ENCODE results near the gene UNC13B.

Gene UNC13B

GRCh38 chr9:35279946-35280345 lies 118.1 kb downstream of the UNC13B start:
- DNase-seq: no peak

DNA sequence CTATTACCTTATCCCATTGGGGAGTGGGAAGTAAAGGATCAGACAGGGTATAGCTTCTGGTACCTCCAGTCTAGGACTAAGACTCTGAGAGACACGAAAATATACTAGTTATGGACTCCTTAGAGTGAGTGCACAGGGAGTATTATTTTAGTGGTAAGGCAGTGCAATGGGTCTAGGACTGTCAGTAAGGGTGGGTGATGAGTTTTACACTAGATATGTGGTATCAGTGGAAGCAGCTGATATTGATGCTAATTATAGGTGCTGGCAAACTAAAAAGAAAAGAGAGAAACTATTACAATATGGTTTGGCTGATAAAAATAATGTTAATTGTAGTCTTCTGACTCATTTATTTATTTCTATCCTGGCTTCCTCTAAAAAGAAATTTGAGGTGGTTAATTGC lies 118.6 kb downstream of the UNC13B start:
- DNase-seq: no peak

DNA sequence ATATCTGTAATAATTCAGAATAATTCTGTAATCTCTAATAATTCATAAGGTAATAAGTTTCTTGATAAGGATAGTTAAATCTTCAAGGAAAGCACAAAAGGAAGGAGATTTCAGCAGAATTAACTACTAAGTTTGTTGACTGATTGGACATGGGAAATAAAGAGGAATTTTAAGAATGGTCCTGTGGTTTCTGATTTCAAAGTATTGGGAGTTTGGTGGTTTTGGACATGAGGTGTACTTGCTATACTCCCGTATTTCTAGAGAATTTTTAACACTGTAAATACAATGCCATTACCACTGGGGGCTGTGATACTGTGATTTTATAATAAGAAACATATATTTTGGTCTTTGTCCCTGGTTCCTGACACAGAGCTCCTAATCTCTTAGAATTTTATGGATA lies 123.9 kb downstream of the UNC13B start:
- DNase-seq: no peak

GRCh38 chr9:35286381-35286780 lies 124.6 kb downstream of the UNC13B start:
- DNase-seq: no peak

DNA sequence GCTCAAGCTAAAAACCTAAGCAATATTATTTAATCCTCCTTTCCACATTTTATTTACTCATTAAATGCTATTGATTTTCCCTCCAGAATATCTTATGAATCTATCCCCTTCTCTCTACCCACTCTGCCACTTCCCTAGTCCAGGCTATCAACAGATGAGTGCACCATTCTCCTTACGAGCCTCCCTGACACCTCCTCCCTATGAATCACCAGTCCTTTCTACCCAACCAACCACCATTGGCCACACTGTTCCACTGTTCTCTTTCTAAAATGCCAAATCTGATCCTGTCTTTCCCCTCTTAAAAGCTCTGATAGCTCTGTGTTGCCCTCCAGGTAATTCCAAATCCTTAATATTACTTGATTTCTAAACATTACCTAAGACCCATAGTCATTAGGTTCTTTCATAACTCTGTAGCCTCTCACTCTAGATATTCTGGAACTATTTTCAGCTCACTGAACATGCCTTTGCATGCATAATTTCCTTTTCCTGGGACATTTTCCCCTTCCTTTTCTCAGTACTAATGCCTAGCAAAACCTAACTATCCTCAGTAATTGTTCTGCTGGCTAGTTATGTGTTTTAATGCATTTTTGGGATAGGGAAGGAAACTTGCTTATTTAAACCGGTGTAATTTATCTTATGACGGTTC lies 126.3 kb downstream of the UNC13B start:
- no peak for DNase-seq

- DNase-seq: no peak
These were observed 127.0 kb downstream of the UNC13B start for GRCh38 chr9:35288778-35289177.

GRCh38 chr9:35293376-35293964 lies 131.7 kb downstream of the UNC13B start:
- no peak for DNase-seq

GRCh38 chr9:35294066-35294465 lies 132.3 kb downstream of the UNC13B start:
- no peak for DNase-seq

DNA sequence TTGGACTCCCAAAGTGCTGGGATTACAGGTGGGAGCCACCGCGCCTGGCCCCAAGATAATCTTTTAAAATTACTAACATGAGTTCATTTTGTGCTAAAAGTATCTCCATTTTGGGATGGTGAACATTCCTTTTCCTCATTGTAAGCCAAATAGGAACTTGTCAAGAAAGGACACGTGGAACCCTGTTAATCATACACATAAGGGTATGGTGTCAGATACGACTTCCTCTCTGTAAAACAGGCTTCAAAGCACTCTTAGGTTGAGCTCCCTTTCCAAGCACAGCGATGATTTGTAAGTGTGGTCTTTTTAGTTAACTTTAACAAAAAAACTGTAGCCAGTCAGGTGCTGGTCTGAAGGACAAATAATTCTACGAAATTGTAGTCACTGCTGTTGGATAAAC lies 132.7 kb downstream of the UNC13B start:
- no peak for DNase-seq

GRCh38 chr9:35295369-35296036 lies 133.7 kb downstream of the UNC13B start:
- DNase-seq: no peak

GRCh38 chr9:35303567-35303966 lies 141.8 kb downstream of the UNC13B start:
- no peak for DNase-seq

DNA sequence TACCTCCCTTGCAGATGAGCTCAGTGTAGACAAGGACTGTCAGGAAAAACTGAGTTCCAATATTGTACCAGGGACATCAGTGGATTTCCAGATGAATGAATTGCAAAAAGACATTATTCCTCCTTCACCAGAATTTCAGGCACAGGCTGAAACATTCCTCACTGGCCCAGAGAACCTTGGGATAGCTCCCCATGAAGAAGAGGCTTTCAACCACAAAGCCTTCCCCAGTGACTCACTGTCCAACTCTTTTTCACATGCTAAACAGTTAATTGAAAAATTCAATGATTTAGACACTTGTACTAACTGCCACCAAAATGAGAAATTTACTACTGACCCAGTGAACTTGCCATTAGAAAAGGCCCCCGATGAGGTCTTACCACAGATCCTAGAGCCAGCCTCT lies 144.5 kb downstream of the UNC13B start:
- DNase-seq: no peak

DNA sequence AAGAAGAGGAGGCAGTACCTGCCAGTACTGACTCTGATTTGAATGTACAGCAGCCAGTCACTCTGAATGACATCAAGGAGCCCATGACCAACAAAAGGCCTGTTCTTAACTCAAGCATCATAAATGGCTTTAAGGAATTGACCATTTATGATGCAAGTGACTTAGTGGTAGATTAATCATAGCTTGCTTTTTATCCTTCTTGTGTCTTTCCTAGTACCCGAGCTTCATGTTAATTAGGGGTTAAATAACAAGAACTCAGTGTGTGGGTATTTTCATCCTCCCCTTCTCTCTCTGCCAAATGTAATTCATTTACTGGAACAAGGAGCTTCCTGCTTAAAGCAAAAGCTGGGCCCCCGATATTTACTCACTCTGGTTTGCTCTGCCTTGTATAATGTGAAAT lies 146.5 kb downstream of the UNC13B start:
- no peak for DNase-seq

GRCh38 chr9:35311891-35312639 lies 150.3 kb downstream of the UNC13B start:
- no peak for DNase-seq

- no peak for DNase-seq
These were observed 151.7 kb downstream of the UNC13B start for GRCh38 chr9:35313460-35313859.

- no peak for DNase-seq
These were observed 152.1 kb downstream of the UNC13B start for GRCh38 chr9:35313916-35314315.

DNA sequence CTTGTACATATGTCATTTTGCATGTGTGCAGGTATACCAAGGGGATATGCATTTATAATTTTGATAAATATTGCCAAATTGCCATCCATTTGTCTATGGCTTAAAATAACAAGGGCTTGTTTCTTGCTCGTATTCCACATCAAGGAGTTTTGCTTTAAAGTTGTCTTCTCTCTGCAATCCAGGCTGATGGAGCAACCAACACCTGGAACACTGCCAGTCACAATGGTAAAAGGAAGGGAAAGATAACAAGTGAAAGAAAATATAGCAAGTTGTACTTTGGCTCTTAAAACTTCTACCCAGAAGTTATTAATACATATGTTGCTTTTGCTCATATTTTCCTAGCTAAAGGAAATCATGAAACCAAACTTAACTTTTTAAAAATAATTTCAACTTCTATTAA lies 156.9 kb downstream of the UNC13B start:
- no peak for DNase-seq

DNA sequence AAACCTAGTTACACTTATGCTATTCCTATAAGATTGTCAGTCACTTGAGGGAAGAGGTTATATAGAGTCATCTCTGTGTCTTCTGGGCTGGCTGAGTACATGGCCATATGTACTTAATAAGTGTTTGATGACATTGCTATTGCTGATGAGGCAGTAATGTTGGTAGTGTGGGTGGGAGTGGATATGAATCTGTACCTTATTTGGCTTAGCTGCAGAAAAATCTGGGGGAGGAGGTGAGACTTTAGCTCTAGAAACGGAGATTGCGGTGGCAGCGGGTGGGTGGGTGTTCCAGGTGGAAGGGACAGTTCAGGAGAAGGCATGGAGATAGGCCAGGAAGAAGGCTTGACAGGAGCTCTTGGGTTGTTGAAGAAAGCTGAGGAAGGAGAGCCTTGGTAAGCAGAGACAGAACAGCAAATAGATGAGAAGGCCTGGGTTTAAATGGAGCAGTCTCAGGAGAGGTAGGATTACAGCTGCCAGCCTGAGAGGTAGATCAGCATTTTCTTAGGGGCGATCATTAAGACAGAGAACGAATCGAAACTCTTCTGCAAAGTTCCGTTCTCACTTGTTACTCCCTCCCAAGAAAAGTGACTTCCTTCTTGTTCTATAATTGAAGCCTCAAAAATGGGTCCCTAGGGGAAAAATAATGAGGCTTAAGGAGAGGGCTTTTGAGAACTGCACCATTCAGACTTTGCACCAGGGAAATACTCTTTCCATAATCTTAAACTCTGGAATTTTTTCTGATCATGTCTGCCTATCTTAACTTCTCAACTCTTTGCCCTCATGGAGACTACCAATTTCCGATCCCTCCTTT lies 160.5 kb downstream of the UNC13B start:
- DNase-seq: no peak

- DNase-seq: no peak
These were observed 163.2 kb downstream of the UNC13B start for GRCh38 chr9:35324966-35325365.

DNA sequence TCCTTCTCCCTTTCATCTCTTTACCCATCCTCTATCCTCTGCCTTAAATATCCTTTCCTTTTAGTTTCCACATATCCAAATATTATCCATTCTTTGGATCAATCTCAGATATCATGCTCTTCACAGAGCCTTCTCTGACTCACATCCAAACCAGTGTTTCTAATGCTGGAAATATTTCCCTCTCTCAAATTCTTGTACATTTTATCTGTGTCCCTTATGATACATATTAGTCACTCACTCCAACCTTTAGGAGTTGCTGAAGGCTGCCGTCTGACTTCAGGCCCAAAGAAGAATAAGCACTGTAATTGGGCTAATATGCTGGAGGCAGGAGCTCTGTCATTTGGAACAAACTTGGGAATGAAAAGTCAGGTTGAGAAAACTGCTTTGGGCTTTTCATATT lies 171.7 kb downstream of the UNC13B start:
- no peak for DNase-seq

- no peak for DNase-seq
These were observed 173.4 kb downstream of the UNC13B start for GRCh38 chr9:35335164-35335563.

- DNase-seq: no peak
These were observed 176.3 kb downstream of the UNC13B start for GRCh38 chr9:35338086-35338485.

All from T-helper 1 cell (primary cell).